Measurements from ENCODE around the gene HASPIN. TPM values are rescaled to one million over a fixed set of nuclear protein-coding genes. Genes with fewer than 3 reads are reported as not detected.

HASPIN gene
- total and polyA plus RNA-seq, 2 of the 13 experiments (the other 11 are each of a cell fraction or from before 2014, with no cell fraction given), result 2.7 to 8.1 TPM

- TF ChIP-seq PRDM10 (CRISPR knock-in tag; IDR thresholded peaks at IDR 0.05; ENCODE audit: low read depth) (peak; percentile 27; the same call in 1 of the 2 replicates), ZNF639 (CRISPR knock-in tag; conservative IDR thresholded peaks at IDR 0.05) (peak; percentile 82), YY1 (IDR thresholded peaks at IDR 0.05; ENCODE audit: insufficient read depth, insufficient replicate concordance, low read depth, low read length) (peak; percentile 93), ZNF317 (CRISPR knock-in tag; IDR thresholded peaks at IDR 0.05) (peak; percentile 72), ZNF34 (CRISPR knock-in tag; IDR thresholded peaks at IDR 0.05; ENCODE audit: borderline replicate concordance) (peak; percentile 73; the same call in 1 of the 2 replicates), CREB3 (CRISPR knock-in tag; IDR thresholded peaks at IDR 0.05) (peak; percentile 45; the same call in 1 of the 2 replicates), POLR2AphosphoS5 (IDR thresholded peaks at IDR 0.05; ENCODE audit: low read depth, low read length) (peak; percentile 85), ZFP91 (CRISPR knock-in tag; IDR thresholded peaks at IDR 0.05; ENCODE audit: borderline replicate concordance) (peak; percentile 96), BORCS8-MEF2B (CRISPR knock-in tag; IDR thresholded peaks at IDR 0.05) (peak; percentile 94), DZIP1 (CRISPR knock-in tag; IDR thresholded peaks at IDR 0.05) (no peak), HNF1A (IDR thresholded peaks at IDR 0.05; ENCODE audit: low read depth) (no peak), HNF1A (CRISPR knock-in tag; IDR thresholded peaks at IDR 0.05; ENCODE audit: borderline replicate concordance) (peak; percentile 37)
Observed at GRCh38 chr17:3723556-3724377, at the start of gene HASPIN (continued).

Data from HepG2 (cell line).